GM19395 (cell line): ENCODE results near the gene POT1.

Experiments used
- ATAC-seq: cut with Tn5 transposase; IDR thresholded peaks from one replicate; pipeline ENCODE4 v1.9.1; 2021; ENCODE audit warnings: mild to moderate bottlenecking, moderate library complexity; ENCODE audit not compliant: unreplicated experiment

POT1 gene

DNA sequence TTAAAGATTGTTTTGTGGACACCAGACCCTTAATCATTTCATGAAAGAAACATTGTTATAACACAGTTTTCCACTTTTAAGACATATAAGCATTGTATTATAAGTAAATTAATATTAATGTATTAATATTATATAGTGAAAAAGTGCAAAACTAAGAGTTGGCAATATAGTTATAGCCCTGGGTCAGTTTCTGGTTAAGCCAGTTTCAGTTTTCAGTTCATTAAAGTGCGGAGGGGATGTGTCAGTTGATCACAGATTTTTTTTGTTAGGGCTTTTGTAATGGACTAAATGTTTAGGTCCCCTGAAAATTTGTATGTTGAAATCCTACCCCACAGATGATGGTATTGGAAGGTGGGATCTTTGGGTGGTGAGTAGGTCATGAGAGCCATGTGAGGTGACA, 118.3 kb downstream of the POT1 start:
- no peak for ATAC-seq

GRCh38 chr7:124810605-124811004, 119.0 kb downstream of the POT1 start:
- ATAC-seq = no peak

GRCh38 chr7:124808206-124808605, 121.4 kb downstream of the POT1 start:
- ATAC-seq = no peak

- no peak for ATAC-seq
Observed at GRCh38 chr7:124801330-124801895, 128.2 kb downstream of the POT1 start.

GRCh38 chr7:124800386-124800785, 129.2 kb downstream of the POT1 start:
- no peak for ATAC-seq

DNA sequence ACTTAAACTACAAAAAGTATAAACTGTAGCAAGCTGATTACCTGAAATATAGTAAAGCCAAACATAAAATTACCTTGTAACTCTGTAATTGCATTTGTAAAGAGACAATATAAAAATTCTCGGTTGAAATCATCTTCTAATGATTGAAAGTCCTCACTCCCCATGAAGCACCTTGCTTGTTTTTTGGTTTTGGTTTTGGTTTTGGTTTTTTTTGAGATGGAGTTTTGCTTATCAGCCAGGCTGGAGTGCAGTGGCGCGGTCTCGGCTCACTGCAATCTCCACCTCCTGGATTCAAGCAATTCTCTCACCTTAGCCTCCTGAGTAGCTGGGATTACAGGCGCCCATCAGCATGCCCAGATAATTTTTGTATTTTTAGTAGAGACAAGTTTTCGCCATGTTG, 130.2 kb downstream of the POT1 start:
- no peak for ATAC-seq

DNA sequence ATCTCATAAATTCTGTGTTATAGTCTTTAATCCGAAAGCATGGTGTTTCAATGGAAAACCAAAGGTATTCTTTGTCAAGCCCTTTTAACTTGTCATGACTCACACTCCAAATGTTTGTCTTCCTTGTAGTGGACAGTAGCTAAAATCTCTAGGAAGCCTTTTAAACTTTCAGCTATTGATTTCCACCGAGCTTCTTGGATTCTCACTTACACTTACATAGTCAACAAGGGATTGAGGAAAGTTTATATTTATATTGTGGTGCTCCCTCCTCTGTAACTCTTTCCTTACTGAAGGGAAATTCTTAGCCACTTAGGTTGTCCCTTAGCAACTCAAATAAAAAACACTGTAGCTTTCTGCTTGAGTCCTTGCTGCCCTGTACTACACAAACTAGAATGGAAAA, 132.9 kb downstream of the POT1 start:
- ATAC-seq = no peak

- ATAC-seq = no peak
Observed at GRCh38 chr7:124792696-124793095, 136.9 kb downstream of the POT1 start.

DNA sequence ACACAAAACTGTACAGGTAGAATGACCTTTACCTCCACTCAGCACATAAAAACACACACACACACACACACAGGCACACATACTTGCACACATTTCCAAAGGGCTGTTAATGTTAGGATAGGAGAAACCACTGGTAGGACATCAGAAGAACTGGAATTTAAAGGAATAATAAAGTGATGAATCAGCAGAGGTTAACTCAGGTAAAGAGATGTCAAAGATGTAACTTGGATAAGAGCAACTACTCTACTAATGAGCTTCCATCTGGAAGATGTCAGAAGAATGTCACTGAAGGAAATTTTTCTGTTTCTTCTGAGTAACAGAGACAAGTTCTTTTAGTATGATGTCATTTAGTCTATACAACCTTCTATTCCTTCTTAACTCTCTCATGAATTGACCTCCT, 137.6 kb downstream of the POT1 start:
- no peak for ATAC-seq

DNA sequence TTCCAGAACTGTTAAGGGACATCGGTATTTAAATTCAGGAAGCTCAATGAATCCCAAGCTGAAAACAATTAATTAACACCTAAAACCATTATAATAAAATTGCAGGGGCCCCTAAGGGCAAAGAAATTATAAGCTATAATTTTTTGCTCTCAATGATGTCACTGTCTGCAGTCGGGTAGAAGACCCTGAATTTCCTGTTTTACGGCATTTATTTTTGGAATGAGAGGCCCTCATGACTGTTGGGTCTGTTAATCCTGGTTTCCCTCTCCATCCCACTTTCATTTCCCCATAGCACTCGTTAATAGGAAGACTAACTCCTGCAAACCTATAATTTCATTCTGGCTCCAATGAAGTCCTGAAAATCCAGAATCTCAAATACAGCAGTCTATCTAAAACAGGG, 138.2 kb downstream of the POT1 start:
- ATAC-seq = no peak

DNA sequence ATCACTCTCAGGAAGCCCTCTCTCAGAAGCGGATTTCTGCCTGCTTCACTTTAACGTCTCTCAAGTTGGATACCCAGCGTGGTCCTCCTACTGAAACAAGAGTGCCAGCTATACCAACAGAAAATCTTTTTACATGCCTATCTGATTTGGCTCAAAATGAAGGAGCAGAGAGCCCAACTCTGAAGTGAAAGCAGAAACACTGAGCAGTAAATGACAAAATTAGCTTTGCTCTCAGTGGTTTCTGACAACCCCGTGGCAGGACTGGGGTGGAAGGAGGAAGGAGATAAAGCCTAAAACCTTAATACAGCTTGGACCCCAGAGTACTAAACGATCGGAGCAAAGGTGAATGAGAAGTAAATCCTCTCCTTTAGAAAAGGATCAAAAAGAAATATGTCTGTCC, 139.0 kb downstream of the POT1 start:
- ATAC-seq = no peak

GRCh38 chr7:124785994-124786393, 143.6 kb downstream of the POT1 start:
- no peak for ATAC-seq

DNA sequence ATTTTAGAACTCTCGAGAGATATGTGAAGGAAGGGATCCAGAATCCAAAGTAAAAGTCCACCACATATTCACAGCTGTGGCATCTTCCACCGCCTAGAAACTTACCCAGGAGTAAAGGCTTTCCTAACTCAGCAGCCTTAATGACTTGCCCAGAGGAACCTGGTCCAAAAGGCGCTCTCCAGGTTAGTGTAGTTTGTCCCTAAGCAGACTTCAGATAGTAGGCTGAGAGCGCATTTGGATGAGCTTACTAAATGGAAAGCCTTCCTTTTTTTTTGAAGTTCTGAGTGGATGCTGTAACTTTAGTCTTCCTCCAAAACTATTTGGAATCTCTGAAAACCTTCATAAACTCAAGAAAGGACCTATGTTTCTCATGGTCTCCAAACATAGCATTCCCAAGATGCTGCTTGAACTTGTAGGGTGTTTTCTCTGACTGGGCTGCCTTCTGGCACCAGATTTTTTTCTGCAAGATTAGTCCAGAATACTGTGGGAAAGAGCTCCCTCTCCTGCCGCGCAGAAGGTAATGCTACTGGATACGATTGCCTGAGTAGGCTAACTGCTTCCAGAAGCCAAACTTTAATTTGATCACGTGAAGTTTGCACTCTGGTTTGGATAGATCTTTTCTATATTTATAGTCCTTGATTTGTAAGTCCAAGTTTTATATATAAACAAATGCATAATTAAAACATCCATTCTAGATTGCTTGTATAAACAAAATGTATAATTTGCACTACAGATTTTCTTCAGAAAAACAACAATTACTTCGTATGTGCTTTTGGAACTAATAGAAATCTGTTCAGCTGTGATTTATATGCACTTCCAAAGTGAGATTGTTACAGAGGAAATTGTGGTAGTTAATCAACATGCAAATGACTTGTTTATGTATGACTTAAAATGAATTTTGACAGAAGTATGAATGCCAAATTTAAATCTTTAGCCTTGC, 144.5 kb downstream of the POT1 start:
- ATAC-seq = peak; percentile 82

GRCh38 chr7:124783271-124783670, 146.4 kb downstream of the POT1 start:
- ATAC-seq = no peak

DNA sequence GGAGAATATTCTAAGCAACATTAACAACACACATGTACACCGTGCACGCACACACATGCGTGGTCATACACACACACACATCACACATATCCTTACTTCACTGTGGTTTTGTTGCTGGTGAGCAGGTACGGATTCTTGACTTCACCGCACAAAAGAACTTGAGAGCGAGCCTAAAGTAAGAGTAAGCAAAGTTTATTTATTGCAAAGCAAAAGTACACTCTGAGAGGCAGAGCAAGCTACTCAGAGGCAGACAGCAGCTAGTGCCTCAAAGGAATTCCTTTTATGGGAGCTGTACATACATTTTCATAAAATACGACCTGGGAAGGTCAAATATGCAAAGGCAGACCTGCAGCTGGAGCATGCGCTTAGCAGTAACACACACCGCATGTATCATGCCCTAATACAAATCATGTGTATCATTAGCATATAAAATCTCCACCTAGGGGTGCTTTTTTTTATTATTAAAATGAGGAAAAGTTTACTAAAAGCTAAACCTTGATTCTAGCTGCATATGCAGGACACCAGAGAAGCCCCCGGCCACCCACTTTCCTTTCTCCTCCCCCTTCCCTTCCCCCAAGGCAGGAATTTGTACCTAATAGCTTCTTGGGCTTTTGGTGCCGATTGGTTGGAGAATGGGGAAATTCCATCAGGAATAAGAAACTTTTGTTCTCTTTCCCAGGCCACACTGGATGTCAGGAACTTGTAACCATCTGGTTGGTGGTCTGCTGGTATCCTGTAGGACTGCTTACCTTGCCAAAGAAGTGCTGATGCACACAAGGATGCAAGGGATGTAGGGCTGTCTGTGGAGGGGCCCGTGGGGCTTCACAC, 147.5 kb downstream of the POT1 start:
- ATAC-seq = no peak

- no peak for ATAC-seq
Observed at GRCh38 chr7:124781418-124781817, 148.2 kb downstream of the POT1 start.

DNA sequence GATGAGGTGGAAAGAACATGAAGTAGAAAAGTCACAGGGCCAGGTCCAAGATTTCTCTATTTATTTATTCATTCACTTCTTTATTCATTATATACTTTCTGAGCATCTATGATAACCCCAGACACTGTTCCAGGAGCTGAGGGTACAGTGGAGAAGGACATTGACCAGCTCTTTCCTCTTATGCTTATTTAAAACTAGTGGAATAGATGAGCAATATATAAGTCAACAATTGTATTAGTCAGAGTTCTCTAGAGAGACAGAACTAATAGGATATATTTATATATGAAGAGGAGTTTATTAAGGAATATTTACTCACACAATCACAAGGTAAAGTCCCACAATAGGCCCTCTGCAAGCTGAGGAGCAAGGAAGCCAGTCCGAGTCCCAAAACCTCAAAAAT, 149.0 kb downstream of the POT1 start:
- ATAC-seq = no peak

DNA sequence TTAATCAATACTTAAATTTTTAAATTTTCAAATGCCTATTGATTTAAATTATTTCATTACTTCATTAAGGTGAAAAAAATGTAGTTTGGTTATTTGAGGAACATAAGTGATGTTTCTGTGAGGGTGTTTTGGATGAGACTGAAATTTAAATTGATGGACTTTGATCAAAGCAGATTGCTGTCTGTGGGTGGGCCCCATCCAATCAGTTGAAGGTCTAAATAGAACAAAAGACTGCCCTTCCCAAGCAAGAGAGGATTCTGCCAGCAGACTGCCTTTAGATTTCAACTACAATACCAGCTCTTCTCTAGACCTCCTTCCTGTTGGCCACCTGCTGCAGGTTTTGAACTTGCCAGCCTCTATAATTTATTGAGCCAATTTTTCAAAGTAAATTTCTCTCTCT, 149.6 kb downstream of the POT1 start:
- no peak for ATAC-seq

DNA sequence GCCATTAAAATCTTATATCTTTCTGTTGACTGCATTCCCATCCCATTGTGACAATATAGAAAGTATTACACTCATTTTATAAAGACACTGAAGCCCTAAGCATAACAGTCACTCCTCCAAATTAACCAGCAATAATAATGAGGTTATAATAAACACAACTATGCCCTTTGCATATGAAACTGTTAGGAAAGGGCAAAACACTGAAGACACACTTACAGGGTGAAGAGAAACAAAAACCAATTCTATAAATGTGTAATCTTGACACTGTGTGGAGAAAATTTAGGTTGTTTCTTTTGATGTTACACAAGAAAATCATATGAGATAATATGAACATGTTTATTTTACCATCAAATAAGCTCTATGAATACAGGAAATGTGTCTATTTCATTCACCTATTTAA, 150.0 kb downstream of the POT1 start:
- ATAC-seq = no peak

DNA sequence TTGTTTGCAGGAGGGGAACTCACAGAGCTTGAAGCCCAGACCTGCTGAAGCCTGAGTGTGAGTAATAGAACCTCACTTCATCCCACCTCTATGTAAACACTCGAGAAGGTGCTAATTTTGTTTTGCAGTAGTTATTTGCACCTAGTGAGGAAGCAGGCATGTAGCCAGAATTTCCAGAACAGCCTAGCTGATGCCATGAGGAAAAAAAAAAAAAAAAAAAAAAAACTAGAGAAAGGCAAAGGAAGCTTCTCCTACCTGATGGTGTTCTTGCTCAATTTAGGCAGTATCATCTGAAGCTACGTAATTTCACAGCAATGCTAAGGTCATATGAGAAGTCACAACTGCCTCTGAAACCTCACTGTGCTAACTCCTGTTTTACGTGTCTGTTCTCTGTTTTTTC, 150.4 kb downstream of the POT1 start:
- ATAC-seq = no peak

DNA sequence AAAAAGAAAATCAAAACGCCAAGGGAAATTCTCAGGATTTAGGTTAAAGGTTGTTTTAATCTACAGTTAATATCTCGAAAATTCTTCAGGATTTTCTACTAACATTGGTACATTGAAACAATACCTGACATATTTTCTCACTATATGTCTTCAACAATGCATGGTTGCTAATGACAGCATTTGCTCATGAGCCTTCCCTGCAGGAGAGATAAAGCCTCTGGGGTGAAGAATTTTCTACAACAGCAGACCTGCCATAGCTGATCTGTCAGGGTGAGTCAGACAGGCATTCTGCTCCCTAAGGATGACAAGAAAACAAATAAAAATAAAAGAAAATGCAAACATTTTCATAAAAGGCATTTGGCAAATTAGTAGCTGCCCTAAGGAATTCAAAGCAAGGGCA, 152.4 kb downstream of the POT1 start:
- no peak for ATAC-seq

DNA sequence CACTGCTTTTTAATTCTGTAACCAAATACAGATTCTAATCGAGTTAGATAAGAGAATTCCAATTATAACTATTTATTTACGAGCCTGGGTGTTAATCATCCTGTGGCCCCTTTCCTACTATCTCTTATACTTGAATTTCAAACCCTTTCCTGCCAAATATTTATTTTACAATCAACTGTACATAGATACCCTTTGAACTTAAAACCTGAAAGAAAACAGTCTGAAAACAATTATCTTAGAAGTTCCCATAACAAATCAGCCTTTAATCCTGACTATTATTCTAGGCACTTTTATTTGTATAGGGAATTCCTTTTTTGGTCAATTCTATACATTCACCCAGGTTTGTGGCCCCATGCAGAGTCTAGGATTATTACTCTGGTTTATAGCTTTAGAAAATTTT, 153.5 kb downstream of the POT1 start:
- no peak for ATAC-seq
